Measurements from ENCODE around the gene GFPT2.

The GFPT2 gene

GRCh38 chr5:180378438-180379344 is 25.6 kb upstream of the GFPT2 start:
- no peak for DNase-seq

- no peak for DNase-seq
Observed at GRCh38 chr5:180377556-180378197, 24.5 kb upstream of the GFPT2 start.

DNA sequence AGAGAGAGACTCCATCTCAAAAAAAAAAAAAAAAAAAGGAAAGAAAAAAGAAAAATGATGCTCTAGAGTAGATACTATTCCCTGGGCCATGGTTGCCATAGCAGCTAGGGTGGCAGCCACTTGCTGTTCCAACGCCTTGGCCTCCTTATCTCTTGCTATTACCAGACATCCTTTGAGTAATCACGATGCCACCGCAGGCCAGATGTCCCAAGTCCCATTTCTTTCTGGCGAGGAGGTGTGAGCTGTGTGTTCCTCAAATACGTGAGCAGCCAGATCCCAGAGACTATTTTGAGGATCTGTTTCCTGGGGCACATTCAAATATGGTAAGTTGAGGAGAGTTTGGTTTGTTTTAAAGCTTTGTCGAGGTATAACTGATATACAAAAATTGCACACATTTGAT is 23.4 kb upstream of the GFPT2 start:
- DNase-seq, result no peak

- no peak for DNase-seq
Observed at GRCh38 chr5:180375955-180376354, 22.8 kb upstream of the GFPT2 start.

DNA sequence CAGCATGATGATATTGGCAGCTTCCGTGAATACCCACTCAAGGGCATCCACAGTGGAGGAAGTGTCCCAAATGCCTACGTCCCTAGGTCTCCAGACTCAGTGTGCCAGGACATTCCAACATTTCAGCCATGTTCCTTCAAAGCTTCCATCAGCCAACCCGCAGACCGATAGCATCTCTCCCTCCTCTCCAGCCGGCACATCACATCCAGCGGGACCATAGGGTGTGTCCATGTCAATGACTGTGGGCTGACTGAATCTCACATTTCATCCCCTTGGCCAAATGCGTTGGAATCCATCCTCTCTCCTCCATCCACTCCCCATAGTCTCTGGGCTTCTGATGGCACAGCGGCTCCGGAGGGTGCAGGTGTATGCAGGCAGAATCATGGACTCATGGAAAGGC is 22.2 kb upstream of the GFPT2 start:
- DNase-seq, result no peak

- DNase-seq, result no peak
Observed at GRCh38 chr5:180373870-180374269, 20.7 kb upstream of the GFPT2 start.

GRCh38 chr5:180373454-180373853 is 20.3 kb upstream of the GFPT2 start:
- no peak for DNase-seq

DNA sequence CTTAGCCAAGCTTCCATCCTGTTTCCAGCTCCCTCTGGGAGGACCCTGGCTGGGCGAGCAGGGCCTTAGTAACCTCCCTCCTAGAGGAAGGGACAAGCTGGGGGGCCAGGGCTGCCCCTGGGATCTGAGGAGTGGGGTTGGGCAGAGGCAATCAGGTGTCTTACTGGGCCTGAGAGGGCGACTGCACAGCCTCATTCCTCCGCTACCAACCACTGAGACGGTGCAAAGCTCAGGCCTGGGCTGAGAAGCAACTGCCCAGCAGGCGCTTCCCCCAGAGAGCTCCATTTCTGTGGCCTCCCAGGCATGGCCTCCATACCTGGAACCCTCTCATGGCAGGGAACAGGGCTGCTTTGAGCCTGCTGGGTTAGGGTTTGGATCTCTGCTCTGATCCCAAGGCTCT is 18.8 kb upstream of the GFPT2 start:
- DNase-seq, result no peak

GRCh38 chr5:180370861-180371641 is 17.9 kb upstream of the GFPT2 start:
- no peak for DNase-seq

- no peak for DNase-seq
Observed at GRCh38 chr5:180367991-180368390, 14.9 kb upstream of the GFPT2 start.

DNA sequence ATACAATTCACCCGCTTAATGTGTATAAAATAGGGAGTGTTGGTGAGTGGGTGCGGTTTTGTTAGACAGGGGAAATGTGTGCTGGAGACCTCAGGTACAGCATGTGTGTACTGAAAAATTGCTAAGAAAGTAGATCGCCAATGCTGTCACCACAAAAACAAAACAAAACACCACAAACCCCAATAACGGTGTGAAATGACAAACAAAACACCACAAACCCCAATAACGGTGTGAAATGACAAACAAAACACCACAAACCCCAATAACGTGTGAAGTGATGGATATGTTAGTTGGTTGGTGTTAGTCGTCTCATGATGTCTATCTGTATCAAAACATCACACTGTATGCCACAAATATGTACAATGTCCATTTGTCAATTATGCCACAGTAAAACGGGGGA is 14.2 kb upstream of the GFPT2 start:
- peak; percentile 48 for DNase-seq

- DNase-seq, result no peak
Observed at GRCh38 chr5:180366326-180366725, 13.2 kb upstream of the GFPT2 start.

DNA sequence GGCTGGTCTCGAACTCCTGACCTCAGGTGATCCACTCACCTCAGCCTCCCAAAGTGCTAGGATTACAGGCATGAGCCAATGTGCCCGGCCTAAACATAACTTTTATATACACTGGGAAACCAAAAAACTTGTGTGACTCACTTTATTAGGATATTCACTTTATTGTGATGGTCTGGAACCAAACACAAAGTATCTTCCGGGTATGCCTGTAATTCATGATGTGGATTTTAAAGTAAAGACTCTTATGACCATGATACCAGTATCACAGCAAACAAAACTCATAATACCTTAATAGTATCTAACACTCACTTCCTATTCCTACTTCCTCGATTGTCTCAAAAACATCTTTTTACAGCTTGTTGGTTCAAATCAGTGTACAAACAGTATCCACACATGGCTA is 12.7 kb upstream of the GFPT2 start:
- DNase-seq, result no peak

- no peak for DNase-seq
Observed at GRCh38 chr5:180364306-180364856, 11.2 kb upstream of the GFPT2 start.

DNA sequence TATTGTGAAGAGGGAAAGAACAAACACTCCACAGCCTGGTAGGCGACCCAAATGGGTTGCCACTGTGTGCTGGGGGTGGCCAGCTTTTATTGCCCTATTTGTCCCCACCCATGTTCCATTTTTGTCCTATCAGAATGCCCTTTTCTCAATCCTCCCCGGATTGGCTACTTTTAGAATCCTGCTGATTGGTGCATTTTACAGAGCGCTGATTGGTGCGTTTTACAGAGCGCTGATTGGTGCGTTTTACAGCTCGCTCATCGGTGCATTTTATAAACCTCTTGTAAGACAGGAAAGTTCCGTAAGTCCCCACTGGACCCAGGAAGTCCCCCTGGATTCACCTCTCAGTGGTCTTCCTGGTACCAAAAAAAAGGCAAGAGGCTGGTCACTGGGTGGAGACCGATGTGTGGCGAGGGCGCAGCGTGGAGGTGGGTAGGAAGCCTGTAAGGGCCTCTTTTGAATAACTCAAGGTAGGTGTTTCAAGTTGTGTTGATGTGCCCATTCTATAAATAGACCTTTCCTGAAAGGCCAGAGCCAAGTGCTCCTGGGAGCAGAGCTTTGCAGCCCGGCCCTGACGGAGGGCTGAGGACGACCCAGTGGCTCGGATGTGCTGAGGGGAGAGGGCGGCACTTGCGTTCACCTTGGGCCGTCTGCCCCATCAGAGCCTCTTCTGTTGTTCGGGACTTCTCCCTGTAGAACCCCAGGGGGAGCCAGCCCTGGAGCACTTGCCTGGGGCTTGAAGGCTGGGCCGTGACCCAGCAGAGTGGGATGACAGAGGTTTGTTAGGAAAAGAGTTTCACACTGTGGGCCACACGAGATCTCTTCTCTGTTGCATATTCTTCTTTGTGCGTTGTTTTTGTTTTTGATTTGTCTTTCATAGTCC is 7.2 kb upstream of the GFPT2 start:
- DNase-seq, result no peak

GRCh38 chr5:180358694-180359093 is 5.6 kb upstream of the GFPT2 start:
- no peak for DNase-seq

DNA sequence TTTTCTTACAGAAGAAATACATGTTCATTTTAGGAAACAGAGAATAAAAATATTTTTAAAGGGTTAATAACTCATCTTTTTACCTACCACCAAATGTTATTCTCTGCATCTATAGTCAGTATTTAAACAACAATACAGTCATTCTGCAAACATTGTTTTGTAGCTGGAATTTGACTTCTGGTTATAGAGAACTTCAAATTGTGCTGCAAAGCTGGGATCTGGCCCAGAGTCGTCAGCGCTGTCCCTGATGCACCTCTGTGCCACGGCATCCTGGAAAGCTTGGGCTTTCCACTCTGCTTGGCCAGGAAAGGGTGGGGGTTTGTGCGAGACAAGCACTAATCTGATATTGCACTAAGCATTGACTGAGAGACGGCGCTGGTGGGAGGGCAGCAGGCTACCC is 5.0 kb upstream of the GFPT2 start:
- no peak for DNase-seq

DNA sequence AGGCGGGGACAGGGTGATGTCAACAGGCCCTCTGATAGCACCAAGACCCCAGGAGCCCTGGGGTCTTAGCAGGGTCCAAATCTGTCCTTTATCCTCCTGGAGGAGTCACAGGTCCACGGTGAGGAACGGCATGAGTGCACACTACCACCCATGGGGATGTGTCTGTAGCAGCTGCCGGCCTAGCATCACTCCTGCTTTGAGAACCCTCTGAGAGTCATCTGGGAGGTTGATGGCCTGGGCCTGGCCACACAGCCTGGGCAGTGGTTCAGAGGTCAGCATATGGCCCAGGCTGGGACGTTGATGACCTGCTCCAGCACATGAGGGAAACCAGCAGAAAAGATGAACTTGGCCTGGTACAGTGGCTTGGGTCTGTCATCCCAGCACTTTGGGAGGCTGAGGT is 1.8 kb upstream of the GFPT2 start:
- no peak for DNase-seq

- DNase-seq, result no peak
Observed at GRCh38 chr5:180353980-180354452, 880 bp upstream of the GFPT2 start.

DNA sequence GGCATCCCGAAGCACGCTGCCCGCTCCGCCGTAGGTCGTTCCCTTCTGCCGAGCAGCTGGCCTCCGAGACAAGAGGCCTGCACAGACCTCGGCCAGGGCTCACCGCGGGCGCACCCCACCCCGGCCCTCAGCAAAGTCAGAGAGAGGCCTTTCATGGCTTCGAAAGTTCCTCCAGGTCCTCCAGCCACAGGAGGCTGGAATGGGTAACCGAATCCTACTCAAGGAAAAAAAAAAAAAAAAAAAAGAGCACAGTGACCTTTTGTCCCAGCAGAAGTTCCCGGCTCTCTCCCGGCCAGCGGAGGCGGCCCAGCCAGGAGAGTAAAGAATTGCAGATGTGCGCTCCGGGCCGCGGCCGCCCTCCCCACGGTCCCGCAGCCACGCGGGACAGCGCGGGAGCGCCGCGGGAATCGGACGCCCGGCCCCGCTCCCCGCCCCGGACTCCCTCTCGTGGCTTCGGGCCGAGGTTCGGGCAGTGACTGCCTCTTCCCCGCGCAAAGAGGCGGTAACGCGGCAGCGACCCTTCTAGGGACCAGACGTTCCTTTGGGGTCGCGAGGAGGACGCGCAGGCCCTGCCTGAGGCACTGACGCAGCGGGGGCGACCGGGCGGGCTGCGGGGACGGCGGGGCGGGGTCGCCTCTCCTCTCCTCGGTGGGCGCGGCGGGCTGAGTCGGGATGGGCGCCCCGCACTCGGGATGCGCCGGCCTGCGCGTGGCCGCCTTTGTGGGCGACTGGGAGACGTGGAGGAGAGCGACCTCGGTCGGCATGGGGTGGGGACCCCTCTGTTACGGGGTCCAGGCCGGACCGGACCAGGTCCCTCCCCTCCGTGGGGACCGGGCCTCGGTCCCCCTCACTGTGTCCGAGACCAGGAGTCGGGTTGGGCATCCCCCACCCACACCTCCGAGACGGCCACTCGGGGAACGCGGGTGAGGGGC is 754 bp downstream of the GFPT2 start:
- no peak for DNase-seq
